Measurements from ENCODE around the gene EVL.
"Not testable (repeated sequence)": the region's sequence is repeated elsewhere in the genome, so short reads cannot be mapped to it uniquely, and the experiment has no call there.

The EVL gene, protein sequence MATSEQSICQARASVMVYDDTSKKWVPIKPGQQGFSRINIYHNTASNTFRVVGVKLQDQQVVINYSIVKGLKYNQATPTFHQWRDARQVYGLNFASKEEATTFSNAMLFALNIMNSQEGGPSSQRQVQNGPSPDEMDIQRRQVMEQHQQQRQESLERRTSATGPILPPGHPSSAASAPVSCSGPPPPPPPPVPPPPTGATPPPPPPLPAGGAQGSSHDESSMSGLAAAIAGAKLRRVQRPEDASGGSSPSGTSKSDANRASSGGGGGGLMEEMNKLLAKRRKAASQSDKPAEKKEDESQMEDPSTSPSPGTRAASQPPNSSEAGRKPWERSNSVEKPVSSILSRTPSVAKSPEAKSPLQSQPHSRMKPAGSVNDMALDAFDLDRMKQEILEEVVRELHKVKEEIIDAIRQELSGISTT

DNA sequence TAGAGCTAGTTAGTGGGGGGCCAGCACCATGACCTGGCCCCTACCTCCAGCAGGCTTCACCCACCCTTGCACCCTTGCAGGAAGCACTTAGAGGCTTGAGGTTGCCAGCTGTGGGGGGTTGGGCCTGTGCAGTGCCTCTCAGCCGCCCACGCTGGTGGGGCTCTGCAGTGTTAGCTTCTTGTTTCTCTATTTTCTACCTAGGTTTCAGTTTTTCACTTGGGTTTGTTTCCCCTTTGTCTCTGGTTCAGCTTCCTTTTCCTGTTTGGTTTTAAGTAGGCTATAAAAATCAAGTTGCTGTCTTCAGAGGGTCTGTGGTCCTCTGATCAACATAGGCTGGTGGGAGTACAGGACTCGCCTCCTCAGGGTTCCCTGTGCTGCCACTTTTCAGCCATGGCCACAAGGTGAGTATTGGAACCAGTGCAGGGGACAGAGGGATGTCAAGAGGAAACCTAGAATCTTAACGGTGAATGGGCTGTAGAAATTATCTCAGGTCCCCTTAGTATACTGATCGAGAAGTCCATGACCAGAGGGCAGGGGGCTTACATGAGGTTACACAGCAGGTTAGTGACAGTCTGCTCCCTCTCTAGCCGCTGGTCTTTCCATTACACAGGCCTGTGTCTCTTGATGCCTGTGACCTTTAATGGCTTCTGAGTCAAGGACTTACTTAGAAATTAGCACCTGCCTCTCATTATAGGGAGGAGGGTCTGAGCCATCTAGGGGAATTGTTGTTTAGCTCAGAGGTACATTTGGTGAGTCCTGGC lies at the start of gene EVL:
EVL (plus strand) TSS at position 312 of the 761 bp plus-strand sequence; CDS start at position 391, 79 bp downstream.
- DNase-seq: peak; percentile 76

GRCh38 chr14:100017553-100017952 lies 47.7 kb upstream of the EVL start:
- no peak for DNase-seq

DNA sequence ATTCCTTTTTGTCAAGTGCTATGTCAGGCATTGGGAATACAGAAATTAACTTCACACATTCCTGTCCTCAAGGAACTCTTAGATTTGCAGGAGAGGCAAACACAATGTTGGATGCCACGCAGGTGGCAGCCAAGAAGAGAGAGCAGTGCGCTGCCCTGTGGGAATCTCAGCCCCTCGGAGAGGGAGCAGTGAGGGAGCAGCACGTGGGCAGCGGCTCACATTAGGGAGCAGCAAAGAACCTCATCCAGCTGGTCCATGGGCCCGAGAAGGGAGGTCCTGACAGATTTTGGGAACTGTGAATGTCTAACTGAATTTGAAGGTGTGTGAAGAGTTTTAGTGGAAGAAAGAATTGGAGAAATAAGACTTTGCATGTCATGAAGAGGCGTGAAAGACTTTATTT lies 47.2 kb upstream of the EVL start:
- no peak for DNase-seq

GRCh38 chr14:100018482-100018881 lies 46.7 kb upstream of the EVL start:
- DNase-seq: no peak

DNA sequence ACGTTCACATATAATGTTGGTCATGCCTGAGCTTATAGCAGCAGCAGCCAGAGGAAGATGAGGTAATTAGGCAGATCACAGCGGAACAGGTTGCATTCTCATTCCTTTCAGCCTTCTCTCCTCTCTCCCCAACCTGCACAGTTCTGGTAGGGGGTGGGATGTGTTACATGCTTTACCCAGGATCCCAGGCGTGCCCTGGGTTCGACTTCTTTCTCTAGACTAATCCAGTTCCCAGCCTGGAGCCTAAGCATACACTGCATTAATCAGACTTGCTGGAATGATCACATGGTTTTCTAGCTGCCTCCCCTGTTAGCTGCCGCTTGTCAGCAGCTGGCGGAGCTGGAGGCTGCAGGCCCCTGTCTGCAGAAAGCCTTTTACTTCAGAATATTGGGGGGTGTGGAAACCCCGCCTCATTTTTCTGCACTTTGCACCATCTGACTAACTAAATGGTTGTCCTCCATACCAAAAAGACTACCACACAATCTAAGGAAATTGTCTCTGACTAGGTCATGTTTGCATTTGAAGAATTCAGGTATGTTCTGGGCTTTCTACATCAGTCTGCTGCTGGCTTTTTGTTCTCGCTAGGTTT lies 46.0 kb upstream of the EVL start:
- no peak for DNase-seq

- DNase-seq: no peak
These were observed 44.6 kb upstream of the EVL start for GRCh38 chr14:100020629-100021028.

- DNase-seq: no peak
These were observed 42.3 kb upstream of the EVL start for GRCh38 chr14:100022772-100023451.

GRCh38 chr14:100025111-100025510 lies 40.1 kb upstream of the EVL start:
- peak; percentile 23 for DNase-seq

GRCh38 chr14:100027771-100028490 lies 37.3 kb upstream of the EVL start:
- no peak for DNase-seq

DNA sequence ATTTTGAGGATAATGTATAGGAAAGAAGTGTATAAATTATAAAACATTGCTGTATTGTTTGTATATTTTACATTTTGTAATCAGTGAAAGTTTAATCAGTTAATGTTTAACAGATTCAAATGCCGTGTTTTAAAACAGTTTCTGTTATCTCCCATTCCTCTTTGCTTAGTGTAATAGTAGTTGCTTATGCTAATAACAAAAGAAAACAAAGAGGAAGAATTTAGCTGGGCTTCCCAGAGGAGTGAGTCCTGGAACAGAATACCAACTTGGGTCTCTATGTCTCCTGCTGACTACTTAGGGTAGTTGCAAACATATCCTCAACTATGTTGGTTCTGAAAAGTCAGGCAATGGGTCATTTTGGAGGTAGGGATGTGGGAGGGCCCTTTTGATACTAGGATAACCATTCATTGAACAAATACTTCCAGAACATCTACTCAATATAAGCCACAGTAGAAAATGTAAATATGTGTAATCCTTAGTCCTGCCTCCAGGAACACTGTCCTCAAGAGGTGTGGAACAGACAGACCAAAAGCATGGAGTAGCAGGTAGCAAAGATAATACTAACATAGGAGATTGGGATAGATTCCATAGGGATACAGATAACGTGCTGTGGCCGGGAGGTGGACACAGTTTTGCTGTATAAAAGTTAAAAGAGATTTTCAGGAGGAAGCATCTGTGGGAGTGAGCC lies 36.1 kb upstream of the EVL start:
- no peak for DNase-seq

DNA sequence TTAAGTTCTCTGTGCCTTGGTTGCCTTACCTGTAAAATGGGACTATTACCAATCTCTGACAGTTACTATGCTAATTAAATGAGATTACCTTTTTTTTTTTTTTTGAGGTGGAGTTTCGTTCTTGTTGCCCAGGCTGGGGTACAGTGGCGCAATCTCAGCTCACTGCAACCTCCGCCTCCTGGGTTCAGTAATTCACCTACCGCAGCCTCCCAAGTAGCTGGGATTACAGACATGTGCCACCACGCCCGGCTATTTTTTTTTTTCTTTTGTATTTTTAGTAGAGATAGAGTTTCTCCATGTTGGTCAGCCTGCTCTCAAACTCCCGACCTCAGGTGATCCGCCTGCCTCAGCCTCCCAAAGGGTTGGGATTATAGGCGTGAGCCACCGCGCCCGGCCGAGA lies 35.2 kb upstream of the EVL start:
- DNase-seq: not testable (repeated sequence)

GRCh38 chr14:100030452-100031153 lies 34.6 kb upstream of the EVL start:
- DNase-seq: no peak

DNA sequence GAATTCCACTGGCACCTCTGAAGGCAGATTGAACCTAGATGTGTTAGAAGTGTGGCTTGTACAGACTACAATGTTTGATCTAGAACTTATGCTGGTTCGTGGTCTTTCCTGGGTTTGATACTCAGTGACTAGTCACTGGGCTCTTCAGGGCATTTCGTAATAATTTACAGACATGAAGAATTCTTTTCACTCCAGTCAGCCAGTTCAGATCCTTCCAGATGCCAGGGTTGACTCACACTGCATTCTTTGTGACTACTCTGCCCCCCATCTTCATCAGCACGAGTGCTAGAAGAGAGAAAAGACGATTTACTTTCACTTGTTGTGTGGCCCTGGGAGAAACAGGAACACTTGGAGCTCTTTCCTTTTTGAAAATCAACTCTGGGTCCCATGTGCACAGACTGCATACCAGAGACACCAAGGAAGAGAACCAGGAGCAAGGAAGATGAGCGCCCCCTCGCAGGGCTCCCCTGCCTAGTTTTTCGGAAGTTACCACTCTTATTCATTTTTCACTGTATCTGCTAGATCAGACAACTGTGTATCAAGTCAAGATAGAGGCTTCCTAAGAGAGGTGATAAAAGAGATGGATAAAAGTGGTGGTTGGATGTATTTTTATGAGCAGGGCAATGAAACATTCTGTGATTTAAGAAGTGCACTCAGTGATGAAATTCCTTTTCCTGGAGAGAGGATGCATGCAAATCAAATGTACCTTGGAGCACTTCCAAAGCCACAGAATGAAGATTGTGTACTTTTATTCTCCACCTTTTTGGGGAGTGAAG lies 33.5 kb upstream of the EVL start:
- DNase-seq: no peak

GRCh38 chr14:100032738-100033137 lies 32.5 kb upstream of the EVL start:
- no peak for DNase-seq

GRCh38 chr14:100033347-100034075 lies 31.7 kb upstream of the EVL start:
- DNase-seq: no peak

DNA sequence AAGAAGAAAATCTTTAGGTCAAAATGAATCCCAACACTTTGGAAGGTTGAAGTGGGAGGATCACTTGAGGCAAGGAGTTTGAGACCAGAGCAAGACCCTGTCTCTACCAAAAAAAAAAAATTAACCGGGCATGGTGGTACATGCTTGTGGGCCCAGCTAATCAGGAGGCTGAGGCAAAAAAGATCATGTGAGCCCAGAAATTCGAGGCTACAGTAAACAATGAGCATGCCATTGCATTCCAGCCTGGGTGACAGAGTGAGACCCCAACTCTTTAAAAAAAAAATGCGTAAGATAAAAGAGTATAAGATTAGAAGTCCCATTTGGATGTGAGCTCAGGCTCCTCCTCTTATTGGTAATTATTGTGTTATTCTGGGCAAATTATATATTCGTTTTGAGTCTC lies 30.8 kb upstream of the EVL start:
- no peak for DNase-seq

- no peak for DNase-seq
These were observed 30.2 kb upstream of the EVL start for GRCh38 chr14:100034961-100035500.

DNA sequence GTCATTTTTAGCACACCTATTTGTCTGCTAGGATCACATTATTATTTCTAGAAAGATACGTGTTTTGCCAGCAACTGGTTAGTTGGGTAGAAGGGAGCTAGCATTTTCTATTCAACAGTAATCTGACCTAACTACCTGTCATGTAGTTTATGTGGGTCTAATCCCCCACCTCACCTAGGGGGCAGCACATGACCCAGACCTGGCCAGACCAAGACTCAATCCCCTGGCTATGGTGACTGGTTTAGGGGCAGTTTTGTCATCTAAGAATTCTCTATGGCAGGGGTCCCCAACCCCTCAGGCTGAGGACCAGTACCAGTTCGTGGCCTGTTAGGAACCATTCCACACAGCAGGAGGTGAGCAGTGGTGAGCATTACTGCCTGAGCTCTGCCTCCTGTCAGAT lies 29.5 kb upstream of the EVL start:
- no peak for DNase-seq

DNA sequence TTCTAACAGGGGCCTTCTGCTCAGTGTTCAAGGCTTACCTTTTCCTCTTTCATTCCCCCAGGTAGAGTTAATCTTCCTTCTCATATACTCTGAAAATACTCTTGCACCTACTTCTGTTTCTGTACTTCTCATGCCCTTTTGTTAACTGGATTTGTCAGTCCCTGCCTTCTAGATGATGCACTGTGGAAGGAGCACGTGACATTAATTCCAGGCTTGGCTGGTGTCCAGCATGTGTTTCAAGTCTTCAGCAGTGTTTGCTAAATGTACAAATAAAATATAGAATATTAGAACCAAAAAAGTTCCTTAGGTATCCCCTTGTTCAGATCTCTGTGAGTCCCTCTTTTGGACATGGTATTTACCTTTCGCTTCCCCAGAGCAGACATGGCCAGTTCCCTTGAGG lies 27.9 kb upstream of the EVL start:
- no peak for DNase-seq

Data from activated T-cell treated with anti-CD3 and anti-CD28 coated beads, Interleukin-2, amount 50 U/mL, for 1 hour (primary cell).